ENCODE measurements around the gene B9D2. TPM values are rescaled to one million over a fixed set of nuclear protein-coding genes. Genes with fewer than 3 reads are reported as not detected.
A peak's percentile ranks its signal among the peaks of the same experiment; 100 is the strongest.

Gene B9D2
- total and polyA plus RNA-seq, 2 of the 4 experiments (the other 2 are of a cell fraction): 6.1 to 9.7 TPM

DNA sequence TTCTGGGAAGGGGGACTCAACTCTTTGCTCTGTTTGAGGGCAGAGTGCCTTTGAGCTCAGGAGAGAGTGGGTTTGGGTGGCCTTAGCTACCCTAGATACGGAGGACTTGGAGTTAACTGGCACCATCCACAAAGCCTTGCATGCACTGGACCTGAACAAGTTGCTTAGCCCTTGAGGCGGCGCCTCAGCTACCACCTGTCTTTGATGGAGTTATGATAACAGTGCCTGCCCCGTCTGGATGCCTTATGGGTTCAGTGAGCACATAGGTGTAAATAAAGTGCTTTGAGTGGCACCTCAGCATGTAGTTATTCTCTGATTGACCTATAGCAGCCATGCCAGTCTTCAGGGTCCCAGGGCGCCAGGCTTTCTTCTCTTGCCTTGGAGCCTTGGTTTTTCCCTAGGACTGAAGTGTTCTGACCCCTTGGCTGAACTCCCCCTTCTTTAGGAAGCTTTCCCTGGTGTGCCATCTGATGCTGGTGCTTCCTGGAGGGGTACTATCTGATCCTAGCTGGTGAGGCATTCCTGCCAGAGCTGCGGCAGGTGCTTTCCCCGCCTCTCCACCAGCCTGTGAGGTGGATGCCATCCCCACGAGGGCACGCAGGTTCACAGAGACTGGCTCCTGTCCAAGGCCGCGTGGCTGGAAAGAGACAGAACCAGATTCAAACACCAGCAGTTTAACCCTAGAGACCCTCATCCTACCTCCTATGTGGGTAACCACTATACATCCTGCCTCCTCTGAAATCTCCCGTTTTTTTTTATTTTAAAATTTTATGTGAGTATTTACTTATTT lies 39.4 kb upstream of the B9D2 start:
- no peak overlapping the region for H3K18ac ChIP-seq (ENCODE audit: low read depth, low read length)
- H4K5ac ChIP-seq (ENCODE audit: low read depth, low read length): no peak overlapping the region
- no peak overlapping the region for H3K23ac ChIP-seq (ENCODE audit: low read depth, low read length)
- no peaks in the 10 kb centered on the region for H4K20me1 ChIP-seq (ENCODE audit: insufficient read depth, low read length)
- no TSS peak for BruUV-seq (replicated peaks)
- peaks cover 15% of the 10 kb centered on the region; the same call in 1 of the 2 replicates for H3K9me1 ChIP-seq (ENCODE audit: insufficient read depth, low read length)
- H3K4me3 ChIP-seq (ENCODE audit: insufficient read depth, low read depth, low read length): no peak overlapping the region
- H3K27me3 ChIP-seq (ENCODE audit: control insufficient read depth, insufficient read depth, low read length): no peaks in the 10 kb centered on the region
- CTCF ChIA-PET: no interaction called here
- H3K4ac ChIP-seq (ENCODE audit: low read depth, low read length): no peak overlapping the region
- peaks cover 9% of the 10 kb centered on the region for H3K36me3 ChIP-seq (ENCODE audit: control insufficient read depth, insufficient read depth, low read length)
- ATAC-seq (ENCODE audit: low read depth) (no peak), DNase-seq (no peak)
- TF ChIP-seq, protein P1, sequence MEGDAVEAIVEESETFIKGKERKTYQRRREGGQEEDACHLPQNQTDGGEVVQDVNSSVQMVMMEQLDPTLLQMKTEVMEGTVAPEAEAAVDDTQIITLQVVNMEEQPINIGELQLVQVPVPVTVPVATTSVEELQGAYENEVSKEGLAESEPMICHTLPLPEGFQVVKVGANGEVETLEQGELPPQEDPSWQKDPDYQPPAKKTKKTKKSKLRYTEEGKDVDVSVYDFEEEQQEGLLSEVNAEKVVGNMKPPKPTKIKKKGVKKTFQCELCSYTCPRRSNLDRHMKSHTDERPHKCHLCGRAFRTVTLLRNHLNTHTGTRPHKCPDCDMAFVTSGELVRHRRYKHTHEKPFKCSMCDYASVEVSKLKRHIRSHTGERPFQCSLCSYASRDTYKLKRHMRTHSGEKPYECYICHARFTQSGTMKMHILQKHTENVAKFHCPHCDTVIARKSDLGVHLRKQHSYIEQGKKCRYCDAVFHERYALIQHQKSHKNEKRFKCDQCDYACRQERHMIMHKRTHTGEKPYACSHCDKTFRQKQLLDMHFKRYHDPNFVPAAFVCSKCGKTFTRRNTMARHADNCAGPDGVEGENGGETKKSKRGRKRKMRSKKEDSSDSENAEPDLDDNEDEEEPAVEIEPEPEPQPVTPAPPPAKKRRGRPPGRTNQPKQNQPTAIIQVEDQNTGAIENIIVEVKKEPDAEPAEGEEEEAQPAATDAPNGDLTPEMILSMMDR (conservative IDR thresholded peaks at IDR 0.05; ENCODE audit: low read depth, low read length): no peak
- no peak for TF ChIP-seq RCOR1 (IDR thresholded peaks at IDR 0.05; ENCODE audit: insufficient replicate concordance, low read length)
- no peak for TF ChIP-seq SMC3 (IDR thresholded peaks at IDR 0.05; ENCODE audit: low read depth, low read length)
- no peak for TF ChIP-seq POLR2A (IDR thresholded peaks at IDR 0.05; ENCODE audit: low read depth, low read length)
- no peak for TF ChIP-seq RAD21 (IDR thresholded peaks at IDR 0.05; ENCODE audit: low read length)
- H2AK9ac ChIP-seq (replicated peaks; ENCODE audit: low read depth, low read length, poor library complexity): peak overlapping the region; percentile 45
- H2BK120ac ChIP-seq (ENCODE audit: low read depth, low read length): no peak overlapping the region
- no peak overlapping the region for H2BK20ac ChIP-seq (ENCODE audit: low read depth, low read length)
- no peak overlapping the region for H3K9ac ChIP-seq (ENCODE audit: low read depth, low read length)
- no peak overlapping the region for H2BK5ac ChIP-seq (ENCODE audit: low read depth, low read length, poor library complexity, severe bottlenecking)
- POLR2A ChIA-PET (ENCODE audit: unreplicated experiment): no interaction called here
- no peak overlapping the region for H2AFZ ChIP-seq (replicated peaks; ENCODE audit: low read length, poor library complexity)
- intact Hi-C loops (cut with micrococcal nuclease): no loop called here
- H3K4me2 ChIP-seq (ENCODE audit: low read depth, low read length): no peak overlapping the region
- H3K27ac ChIP-seq (ENCODE audit: insufficient read depth, low read length): no peak overlapping the region
- H3K56ac ChIP-seq (ENCODE audit: extremely low read depth, insufficient read depth, low read length): no peak overlapping the region
- in situ Hi-C loops (cut with MboI; ENCODE audit: low sequenced_read_pairs): no loop called here
- H3K9me3 ChIP-seq (ENCODE audit: control insufficient read depth, insufficient read depth, low read length): no peaks in the 10 kb centered on the region
- no peak overlapping the region for H4K91ac ChIP-seq (ENCODE audit: insufficient read depth, low read depth, low read length)
- H2BK15ac ChIP-seq (ENCODE audit: low read depth, low read length): no peak overlapping the region
- H2AK5ac ChIP-seq (ENCODE audit: low read depth, low read length): no peak overlapping the region
- H4K8ac ChIP-seq (ENCODE audit: low read depth in 2 of 2, low read length in 2 of 2): no peak overlapping the region
- peaks cover 4% of the 10 kb centered on the region; the same call in 1 of the 2 replicates for H3K4me1 ChIP-seq (ENCODE audit: control insufficient read depth, insufficient read depth, low read length)
- H3K14ac ChIP-seq (replicated peaks; ENCODE audit: low read depth, low read length): no peak overlapping the region
- WGBS, 2 experiments (ENCODE audit: extremely low coverage in 2 of 2, insufficient read length in 1 of 2): 80% methylated on average over 2 of the region's 12 CpGs; no CpG with 5 or more reads in 1 of the 2 experiments
- peaks cover 15 to 23% of the 10 kb centered on the region in 2 experiments for H3K79me1 ChIP-seq (ENCODE audit: low read depth in 1 of 2, low read length in 2 of 2)
- dilution Hi-C loops (cut with HindIII; ENCODE audit: low sequenced_read_pairs, unreplicated experiment): no loop called here

Measured in IMR-90 (cell line).